HL-60/S4 (cell line): ENCODE measurements around the gene UNC93B1.
"Not testable (repeated sequence)": the region's sequence is repeated elsewhere in the genome, so short reads cannot be mapped to it uniquely, and the experiment has no call there.

Experiments
- in situ Hi-C: fragments of 300-500 bp; cut with MboI; formaldehyde crosslinking; loops from 2 replicates; pipeline ENCODE4 v1.14.3; 2022; ENCODE audit warnings: low sequenced_read_pairs

Gene UNC93B1

DNA sequence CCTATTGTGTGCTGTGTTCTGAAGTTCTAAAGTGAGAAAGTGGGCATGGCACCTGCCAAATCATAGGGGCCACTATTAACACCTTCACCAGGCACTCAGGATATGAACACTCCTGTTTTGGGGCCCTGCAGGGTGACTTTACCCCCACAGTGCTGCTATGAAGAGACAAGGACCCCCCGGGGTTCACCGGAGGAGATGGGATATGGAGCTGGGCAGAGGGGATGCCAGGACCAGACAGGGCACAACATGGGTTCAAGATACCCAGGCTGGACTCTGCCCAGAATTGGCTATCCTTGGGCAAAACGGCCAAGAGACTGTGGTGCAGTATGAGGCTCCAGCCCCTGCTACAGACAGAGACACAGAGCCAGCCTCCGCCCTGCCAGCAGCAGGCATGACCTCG lies 9.5 kb downstream of the UNC93B1 start:
- in situ Hi-C loops: not testable (repeated sequence)

DNA sequence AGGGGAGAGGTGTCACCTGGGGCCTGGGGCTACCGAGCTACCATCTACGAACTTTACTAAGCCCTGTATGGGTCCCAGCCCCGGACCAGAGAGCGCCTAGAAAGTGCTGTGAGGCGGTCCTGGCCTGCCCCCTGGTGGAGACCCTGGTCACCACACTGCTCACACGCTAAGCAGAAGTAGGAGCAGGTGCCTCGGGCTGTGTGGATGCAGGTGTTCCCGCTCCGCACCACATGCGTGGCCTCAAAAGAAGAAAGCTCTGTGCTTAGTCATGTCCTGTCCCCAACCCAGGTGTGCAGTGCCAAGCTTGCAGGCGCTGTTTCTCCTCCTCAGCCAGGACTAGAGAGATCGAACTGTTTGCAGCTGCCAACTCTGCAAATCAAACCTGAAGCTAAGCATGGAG lies 10.1 kb downstream of the UNC93B1 start:
- in situ Hi-C loops: not testable (repeated sequence)

DNA sequence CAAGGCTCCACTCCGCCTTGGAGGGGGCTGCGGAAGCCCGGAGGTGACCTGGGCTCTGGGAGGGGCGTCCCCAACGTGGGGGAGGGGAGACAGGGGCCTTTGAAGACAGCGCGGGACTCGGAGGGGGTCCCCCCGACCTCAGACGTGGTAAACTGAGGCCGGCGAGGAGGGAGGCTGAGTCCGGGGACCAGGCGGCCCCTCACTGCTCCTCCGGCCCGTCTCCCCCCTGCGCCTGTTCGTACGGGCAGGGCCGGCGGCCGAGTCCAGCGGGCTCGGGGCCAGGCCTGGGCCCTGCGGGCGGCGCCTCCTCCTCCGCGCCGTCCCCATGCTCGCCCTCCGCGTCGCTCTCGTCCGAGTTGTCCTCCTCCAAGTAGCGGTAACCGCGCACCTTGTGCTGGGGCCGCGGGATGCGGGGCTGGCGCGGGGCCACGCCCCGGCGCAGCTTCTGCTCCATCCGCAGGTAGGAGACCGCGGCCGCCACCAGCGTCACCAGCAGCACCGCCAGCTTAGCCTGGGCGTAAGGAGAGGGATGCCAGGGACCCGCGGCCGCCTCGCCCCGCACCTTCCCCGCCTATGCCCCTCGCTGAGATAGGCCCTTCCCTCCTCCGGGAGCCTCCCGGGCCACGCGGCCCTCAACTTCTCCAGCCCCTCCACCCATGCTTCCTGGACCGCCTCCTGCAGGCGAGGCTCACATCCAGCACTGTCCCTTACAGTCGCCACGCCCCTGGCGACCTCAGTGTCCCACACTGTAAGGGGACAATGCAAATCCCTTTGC lies 12.4 kb downstream of the UNC93B1 start:
- in situ Hi-C loops: not testable (repeated sequence)

DNA sequence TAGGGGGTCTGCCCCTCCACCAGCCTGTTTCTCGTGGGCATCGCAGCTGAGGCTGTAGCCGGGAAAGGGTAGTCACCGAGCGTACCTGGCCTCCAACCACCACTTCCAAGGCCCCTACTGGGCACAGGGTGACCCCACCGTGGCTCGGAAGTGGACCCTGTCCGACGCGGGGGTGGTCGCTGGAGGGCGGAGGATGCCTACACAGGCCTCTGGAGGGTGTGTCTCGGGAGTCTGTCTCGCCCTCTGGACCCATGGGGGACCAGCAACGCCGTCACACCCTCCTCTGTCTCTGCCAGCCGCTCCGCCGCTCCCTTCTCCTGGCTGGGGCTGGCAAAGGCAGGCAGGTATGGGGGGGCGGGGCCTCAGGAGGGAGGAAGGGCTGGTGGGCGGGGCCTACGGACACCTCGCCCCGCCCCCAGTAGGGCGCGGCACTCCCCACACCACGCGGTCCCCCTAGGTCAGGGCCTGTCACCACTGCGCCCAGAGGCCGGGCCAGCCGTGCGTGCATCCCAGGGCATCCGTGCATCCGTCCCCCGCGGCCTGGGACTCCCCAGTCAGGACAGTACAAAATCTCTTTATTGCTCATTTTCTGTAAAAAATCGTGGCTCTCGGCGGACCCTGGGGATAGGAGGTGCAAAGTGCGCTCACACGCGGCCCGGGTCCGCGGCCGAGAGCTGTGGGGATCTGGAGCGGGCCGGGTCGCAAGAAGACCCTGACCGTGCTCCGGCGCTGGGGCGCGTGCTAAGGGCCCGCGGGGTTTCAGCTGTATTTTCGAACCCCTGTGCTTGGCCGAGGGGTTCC lies 13.2 kb downstream of the UNC93B1 start:
- in situ Hi-C loops: not testable (repeated sequence)

DNA sequence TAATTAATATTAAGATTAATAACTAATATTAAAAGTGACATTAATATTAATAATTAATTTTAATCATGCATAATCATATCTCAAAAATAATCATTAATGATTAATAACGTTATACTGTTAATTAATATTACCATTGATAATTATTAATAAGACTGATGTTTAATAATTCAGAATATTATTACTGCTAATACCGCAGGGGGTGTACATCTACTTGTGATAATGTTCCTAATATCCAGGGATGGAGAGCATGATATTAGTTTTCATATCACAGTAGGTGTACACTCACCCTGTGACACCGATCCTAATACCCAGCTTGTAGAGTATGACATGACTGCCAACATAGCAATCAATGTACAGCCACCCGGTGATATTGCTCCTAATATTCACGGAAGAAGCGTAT lies 18.6 kb downstream of the UNC93B1 start:
- in situ Hi-C loops: not testable (repeated sequence)

DNA sequence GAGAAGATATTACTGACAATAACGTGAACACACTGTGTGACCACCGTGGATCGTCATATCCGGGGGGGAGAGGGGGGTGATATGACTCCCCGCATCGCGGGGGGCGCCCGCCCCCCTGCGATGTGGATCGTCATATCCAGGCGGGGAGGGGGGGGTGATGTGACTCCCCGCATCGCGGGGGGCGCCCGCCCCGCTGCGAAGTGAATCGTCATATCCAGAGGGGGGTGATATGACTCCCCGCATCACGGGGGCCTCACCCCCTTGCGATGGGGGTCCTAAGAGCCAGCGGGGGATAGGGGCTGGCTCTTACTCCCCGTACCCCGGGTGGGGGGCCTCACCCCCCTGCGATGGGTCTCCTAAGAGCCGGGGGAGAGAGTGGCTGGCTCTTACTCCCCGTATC lies 19.9 kb downstream of the UNC93B1 start:
- in situ Hi-C loops: no loop called here

DNA sequence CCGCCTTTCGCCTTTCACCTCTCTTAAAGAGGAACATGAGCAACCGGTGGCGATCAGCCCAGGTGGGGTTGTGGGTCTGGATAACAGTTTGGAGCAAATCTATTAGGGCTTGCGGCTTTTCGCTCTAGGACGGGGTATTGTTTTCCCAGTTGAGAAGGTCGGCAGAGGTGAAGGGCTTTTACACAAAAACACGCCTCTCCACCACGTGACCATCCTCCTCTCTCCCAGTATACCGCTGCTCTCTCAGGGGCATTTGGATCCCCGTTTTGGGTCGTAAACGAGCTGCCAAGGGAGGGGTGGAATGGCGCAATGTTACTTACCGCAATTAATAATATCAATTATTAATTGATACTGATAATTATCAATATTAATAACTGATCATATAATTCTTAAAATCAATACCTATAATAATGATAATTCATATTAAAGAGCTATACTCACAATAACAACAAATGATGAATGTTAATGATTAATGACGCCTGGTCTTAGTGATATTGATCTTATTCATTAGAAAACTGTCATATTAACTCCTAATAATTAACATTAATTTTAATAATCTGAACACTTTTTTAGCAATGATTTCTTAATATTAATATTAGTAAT lies 21.5 kb downstream of the UNC93B1 start:
- in situ Hi-C loops: not testable (repeated sequence)

DNA sequence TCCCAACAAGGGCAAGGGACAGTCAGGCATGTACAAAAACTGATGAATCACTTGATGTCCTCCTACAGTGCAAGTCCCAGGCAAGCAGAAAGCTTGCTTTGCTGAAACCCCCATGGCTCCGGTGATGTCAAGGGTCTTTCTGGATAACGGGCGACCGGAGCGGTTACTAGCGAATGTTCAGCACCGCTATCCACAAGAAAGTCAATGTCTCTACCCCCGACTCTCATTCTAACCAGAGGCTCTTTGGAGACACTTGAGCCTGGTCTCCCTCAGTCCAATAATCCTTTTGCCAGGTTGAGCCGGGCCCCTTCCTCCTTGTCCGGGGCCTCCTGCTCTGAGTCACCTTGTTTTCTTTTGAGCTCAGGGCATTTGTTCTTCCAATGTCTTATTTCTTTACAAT lies 22.7 kb downstream of the UNC93B1 start:
- in situ Hi-C loops: not testable (repeated sequence)

DNA sequence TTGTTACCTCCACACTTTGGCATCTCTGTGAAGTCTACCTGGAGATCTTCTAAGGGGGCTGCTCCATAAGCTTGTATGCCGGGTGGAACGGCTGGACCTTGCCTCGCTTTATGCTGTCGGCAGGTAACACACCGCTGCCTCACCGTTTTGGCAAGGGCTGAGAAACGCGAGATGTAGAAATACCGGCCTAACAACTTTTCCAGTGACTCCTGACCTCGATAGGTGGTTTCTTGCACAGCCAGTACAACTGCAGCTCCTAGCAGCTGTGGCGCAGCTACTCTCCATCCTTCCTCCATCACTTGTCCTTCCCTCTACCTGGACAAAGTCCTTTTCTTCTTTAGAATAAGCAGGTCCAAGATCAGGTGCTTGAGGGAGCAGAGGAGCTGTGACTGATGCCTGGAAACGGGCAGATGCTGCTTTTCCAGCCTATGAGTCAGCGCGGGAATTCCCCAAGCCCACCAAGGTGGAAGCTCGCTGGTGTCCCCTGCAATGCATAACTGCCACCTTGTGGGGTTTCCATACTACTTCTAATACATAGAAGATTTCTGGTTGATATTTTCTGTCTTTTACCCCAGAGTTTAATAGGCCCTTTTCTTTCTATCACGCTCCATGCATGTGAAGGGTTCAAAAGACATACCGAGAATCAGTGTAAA lies 25.0 kb downstream of the UNC93B1 start:
- in situ Hi-C loops: not testable (repeated sequence)

DNA sequence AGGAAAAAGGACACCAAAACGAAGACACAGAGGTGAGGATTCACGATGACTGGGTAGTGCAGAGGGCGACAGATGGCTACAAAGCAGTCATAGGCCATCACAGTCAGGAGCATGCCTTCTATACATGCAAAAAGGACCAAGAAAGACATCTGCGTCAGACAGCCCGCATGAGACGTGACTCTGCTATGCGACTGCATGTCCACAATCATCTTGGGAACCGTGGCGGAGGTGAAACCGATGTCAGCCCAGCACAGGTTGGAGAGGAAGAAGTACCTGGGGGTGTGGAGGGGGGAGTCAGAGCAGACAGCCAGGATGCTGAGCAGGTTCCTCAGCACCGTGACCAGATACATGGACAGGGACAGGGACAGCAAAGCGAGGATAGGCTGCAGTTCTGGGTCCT lies 29.2 kb downstream of the UNC93B1 start:
- in situ Hi-C loops: loop anchor here (25.0 kb wide), 1 partner anchor 112 kb away; no protein-coding TSS in a partner anchor

DNA sequence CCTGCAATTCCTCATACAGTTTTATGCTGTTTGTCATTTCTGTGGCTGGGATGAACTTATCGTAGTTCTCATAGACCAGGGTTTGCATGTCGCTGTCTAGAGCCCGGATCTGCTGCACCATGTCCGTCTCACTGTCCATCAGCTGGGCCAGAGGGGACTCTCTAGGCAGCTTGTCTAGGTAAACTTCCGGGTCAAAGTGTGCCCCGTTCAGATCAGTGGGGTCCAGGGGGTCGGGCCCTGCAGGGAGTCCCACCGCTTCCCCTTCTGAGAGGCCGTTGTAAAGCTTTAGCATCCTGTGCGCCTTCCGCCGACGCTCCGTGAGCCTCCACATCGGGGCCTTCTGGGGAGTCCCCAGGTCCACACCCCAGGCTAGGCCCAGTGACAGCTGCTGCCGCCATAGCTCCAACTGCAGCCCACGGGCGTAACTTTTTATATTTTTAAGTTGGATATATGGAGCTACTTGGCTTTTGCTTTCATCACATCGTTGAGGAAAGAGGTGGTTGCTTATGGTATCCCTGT lies 38.0 kb downstream of the UNC93B1 start:
- in situ Hi-C loops: loop anchor here (25.0 kb wide), 1 partner anchor 104 kb away; no protein-coding TSS in a partner anchor

DNA sequence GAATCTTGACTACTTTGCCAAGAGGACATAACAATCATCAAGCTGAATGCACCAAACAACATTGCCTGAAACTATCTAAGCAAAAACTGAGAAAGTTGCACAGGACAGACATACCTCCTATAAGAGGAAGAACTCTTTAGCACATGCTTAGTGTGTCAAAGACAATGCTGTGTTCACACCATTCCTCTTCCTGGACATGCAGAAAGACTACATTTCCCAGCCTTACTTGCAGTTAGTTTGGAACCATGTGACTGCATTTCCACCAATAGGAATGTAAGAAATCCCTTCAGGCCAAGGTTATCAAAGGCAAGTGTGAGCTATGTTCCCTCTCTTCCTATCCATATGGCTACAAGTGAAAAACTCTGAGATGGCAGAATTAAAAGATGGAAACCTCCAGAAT lies 39.2 kb downstream of the UNC93B1 start:
- in situ Hi-C loops: loop anchor here (25.0 kb wide), 1 partner anchor 102 kb away; no protein-coding TSS in a partner anchor

DNA sequence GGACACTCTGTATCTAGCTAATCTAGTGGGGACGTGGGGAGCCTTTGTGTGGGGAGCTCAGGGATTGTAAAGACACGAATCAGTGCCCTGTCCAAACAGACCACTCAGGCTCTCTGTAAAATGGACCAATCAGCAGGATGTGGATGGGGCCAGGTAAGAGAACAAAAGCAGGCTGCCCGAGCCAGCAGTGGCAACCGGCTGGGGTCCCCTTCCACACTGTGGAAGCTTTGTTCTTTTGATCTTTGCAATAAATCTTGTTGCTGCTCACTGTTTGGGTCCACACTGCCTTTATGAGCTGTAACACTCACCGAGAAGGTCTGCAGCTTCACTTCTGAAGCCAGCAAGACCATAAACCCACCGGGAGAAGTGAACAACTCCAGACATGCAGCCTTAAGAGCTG lies 40.0 kb downstream of the UNC93B1 start:
- in situ Hi-C loops: loop anchor here (25.0 kb wide), 1 partner anchor 102 kb away; no protein-coding TSS in a partner anchor

DNA sequence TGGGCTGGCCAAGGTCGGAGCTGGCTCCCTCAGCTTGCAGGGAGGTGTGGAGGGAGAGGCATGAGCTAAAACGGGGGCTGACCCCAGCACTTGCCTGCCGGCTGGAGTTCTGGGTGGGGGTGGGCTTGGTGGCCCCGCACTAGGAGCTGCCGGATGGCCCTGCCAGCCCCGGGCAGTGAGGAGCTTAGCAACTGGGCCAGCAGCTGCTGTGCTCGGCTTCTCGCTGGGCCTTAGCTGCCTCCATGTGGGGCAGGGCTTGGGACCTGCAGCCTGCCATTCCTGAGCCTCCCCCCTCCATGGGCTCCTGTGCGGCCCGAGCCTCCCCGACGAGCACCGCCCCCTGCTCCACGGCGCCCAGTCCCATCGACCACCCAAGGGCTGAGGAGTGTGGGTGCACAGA lies 40.7 kb downstream of the UNC93B1 start:
- in situ Hi-C loops: loop anchor here (25.0 kb wide), 1 partner anchor 101 kb away; no protein-coding TSS in a partner anchor

DNA sequence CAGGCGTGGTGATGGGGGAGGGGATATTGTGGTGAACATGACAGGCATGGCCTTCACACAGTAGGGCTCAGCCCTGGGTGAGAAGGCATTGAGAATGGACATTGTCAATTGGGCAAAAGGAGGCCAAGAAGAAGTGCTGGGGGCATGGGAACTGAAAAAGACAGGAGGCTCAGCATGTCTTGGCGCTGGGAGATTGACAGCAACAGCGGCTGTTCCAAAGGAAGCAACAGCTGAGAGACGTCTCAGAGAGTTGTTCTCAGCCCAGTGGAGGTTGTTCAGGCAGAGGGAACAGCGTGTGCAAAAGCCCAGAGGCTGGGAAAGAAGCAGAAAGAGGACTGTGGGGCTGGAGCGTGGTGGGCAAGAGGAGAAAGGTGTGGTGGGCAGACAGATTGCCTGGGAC lies 47.7 kb downstream of the UNC93B1 start:
- in situ Hi-C loops: loop anchor here (25.0 kb wide), 1 partner anchor 94 kb away; no protein-coding TSS in a partner anchor

DNA sequence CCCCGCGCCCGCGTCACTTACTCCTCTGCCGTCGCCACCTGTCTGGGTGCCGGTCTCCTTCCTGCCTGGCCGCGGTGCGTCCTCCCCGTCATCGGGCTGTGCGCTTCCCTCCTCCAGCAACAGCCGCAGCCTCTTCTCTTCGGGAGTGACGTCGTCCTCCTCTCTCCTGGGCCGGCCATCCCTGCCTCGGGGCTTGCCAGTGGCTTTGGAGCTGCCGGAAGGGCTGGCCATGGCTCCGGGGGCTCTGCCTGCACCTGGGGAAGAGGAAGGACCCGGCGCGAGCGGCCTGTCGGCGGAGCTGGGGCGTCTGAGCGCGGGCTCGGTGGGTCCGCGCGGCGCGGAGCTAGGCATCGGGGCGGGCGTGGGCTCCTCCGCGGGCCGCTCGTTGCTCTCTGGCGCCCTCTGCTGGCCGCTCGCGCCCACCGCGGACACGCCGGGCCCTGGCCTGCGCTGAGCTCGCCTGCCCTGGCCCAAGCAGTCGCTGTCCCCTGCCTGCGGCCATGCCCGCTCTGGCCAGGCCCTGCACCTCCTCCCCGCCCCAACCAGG lies 48.4 kb downstream of the UNC93B1 start:
- in situ Hi-C loops: loop anchor here (25.0 kb wide), 1 partner anchor 93 kb away; no protein-coding TSS in a partner anchor

DNA sequence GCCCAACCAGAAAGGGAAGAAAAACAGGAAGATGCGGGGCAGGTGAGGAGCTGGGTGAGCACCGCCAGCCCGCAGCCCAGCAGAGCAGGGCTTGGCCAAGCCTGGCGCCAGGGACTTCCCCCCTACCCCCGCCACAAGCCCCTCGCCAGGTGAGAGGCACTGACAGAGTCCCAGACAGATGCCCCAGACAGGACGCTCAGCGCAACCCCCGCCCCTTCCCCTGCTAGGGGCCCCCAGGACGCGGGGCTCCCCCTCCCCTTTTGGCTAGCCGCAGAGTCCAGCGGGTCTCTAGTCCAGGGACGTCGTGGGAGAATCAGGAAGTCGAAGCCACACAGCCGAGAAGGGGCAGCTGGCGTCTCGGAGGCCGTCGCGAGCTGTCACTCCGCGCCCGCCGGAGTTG lies 48.9 kb downstream of the UNC93B1 start:
- in situ Hi-C loops: loop anchor here (25.0 kb wide), 1 partner anchor 93 kb away; no protein-coding TSS in a partner anchor

DNA sequence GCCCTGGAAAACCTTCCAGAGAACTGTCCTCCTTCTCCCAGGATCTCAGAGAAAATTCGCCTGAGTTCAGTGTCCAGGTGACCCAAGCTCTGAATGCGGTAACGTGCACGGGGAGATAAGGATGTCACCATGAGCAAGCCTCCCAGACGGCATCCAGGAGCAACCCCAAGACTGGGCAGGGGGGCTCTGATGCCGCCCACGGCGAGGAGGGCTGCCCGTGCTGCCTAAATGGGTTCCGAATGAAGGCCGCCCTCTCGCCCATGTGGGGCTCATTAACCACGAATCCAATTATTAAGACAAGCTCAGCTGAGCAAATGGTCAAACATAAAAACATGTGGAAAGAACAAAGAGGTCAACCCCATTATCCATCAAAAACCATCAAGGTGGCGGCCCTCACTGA lies 49.6 kb downstream of the UNC93B1 start:
- in situ Hi-C loops: loop anchor here (25.0 kb wide), 1 partner anchor 92 kb away; no protein-coding TSS in a partner anchor

DNA sequence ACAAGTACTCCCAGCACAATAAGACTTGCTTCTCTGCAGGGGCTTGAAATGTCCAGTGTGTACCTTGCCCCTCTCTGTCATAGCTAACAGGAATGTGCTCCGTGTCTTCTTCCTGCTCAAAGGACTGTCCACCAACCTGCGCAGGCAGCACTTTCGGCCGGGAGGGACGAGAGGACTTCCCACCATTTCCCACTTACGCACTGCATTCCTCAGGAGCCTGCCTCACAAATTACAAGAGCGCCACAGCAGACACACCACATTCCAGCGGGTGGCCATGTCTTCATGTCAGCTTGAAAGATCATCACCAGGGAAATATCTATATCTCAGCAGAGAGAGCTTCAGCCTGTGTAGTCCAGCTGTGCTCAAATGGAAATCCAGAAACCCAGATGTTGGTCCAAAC lies 53.2 kb downstream of the UNC93B1 start:
- in situ Hi-C loops: loop anchor here (25.0 kb wide), 1 partner anchor 88 kb away; no protein-coding TSS in a partner anchor

DNA sequence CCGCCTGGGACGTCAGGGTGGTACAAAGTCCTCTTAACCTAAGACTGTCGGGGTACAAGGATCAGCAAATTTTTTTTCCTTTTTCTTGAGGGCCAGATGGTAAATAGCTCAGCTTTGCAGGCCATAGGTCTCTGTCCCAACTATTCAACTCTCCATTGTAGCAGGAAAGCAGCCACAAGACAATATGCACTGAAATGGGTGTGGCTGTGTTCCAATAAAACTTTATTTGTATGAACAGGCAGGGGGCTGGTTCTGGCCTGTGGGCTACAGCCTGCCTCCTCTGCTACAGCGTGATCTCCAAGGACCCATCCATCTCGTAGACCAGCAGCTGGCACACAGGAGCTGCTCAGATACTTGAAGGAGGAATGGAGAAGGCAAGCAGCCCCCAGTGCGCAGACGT lies 56.1 kb downstream of the UNC93B1 start:
- in situ Hi-C loops: not testable (repeated sequence)
